A375 (cell line): ENCODE data around the gene ZNF628. TPM values are rescaled to one million over a fixed set of nuclear protein-coding genes. Genes with fewer than 3 reads are reported as not detected.

Experiments used
- total RNA-seq: library from RNA; depleted of rRNA; stranded (reverse); fragments of >200 nt; shearing (Covaris generic); gene quantifications from 2 replicates; pipeline ENCODE4 v1.2.3, GENCODE V29; 2014; rRNA removed

ZNF628 gene
- 6.7 and 6.9 TPM in 2 replicates for total RNA-seq

DNA sequence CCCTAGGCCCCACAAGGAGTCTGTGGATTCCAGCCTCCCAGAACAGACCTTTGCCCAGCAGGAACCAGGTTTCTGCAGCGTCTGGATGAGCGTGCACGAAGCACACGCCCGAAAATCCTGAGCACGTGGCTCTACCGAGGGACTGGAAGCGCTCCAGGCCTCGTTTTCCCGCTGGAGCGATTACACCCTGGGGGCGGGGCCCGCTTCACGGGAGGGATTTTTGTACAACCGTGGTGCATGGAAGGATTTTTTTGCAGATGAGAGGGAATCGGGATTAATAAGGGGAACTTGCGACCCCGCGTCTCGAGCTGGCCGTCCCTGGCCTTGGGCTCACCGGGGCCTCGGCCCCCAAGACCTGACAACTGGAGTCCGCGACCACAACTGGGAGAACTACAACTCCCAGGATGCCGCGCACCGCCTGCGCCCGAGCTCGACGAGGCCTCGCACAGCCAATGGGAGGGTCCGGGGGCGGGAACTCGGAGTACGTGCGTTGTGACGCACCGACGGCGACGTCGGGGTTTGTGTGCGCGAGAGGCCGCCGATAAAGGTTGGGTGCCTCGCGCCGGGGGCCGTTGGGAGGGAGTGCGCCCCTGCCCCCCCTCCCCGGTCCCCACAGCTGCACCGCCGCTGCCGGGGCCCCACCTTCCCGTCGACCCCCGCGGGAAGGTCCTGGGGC lies at the start of gene ZNF628:
TSS of gene ZNF628 (plus strand) at position 518 of the 676 bp plus-strand sequence. CDS start 3,294 bp downstream, outside the sequence.

DNA sequence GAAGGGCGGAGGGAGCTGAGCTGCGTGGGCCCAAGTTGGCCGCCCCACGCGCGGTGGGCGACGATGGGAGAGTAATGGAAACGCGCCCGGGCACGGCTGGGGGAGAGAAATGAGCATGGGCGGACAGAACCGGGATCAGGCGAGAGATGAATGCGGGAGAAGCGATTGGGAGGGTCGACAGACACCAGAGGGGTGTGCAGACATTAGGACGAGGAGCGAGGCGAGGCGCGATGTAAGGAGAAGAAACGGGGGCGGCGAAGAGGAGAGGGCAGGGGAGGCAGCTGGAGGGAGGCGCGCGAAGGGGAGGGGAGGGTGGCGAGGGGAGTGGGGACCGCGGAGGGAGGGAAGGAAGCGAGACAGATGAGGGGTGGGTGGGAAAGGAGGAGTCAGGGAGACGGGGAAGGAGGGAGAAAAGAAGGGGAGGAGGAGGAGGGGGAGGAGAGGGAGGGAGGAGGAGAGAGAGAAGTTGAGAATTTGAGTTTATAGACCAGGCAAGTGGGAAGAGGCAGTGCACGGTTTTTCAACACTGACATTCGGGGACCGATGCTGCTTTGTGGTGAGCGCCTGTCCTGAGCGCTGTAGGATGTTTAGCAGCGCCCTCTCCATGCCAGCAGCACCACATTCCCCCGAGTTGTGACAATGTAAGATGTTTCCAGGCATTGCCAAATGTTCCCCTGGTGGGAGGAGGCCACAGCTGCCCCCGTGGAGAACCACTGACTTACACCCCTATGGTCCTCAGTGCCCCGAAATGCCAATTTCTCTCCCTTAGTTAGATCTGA lies 33.2 kb upstream of the ZNF628 start, which contains the start of gene SHISA7:
TSS of gene SHISA7 (minus strand) at position 256 of the 779 bp plus-strand sequence. CDS start 437 bp downstream, outside the sequence.

DNA sequence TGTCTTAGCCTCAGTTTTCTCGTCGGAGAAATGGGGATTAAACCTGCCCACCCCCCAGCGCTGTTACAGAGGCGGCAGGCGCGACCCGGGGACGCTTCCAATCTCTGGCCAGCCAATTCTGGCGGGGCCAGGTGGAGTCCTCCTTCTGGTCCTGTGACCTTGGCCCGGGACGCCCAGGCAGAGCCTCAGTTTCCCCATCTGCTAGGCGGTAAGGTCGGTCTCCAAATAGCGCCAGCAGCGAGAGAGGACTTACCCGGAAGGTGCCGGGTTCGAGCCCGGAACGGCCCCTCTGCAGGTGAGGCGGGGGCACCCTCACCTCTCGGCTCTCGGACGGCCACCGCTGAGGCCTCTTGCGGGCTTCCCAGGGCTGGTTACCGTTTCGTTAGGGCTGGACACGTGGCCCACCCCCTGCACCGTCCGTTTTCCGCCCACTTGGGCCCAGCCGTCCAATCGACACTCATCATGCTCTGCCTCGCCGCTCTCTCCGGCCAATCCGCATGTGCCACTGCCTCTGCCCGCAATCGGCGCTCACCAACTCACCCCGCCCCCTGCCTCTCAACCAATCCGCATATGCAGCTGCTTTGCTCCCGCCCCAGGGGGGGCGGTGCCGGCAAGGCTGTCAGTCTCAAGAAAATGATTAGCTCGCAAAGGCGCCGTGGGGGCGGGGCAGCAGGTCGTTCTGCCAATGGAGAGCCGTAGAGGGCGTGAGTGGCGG lies 15.0 kb upstream of the ZNF628 start, which contains the start of gene ISOC2:
TSS of gene ISOC2 (minus strand) at position 384 of the 715 bp plus-strand sequence. CDS start 5,156 bp downstream, outside the sequence.

GRCh38 chr19:55464662-55465054 lies 11.8 kb upstream of the ZNF628 start, which contains the start of gene C19orf85:
TSS of gene C19orf85 (minus strand) at chr19:55464751. CDS start at chr19:55464554, 197 bp downstream.

DNA sequence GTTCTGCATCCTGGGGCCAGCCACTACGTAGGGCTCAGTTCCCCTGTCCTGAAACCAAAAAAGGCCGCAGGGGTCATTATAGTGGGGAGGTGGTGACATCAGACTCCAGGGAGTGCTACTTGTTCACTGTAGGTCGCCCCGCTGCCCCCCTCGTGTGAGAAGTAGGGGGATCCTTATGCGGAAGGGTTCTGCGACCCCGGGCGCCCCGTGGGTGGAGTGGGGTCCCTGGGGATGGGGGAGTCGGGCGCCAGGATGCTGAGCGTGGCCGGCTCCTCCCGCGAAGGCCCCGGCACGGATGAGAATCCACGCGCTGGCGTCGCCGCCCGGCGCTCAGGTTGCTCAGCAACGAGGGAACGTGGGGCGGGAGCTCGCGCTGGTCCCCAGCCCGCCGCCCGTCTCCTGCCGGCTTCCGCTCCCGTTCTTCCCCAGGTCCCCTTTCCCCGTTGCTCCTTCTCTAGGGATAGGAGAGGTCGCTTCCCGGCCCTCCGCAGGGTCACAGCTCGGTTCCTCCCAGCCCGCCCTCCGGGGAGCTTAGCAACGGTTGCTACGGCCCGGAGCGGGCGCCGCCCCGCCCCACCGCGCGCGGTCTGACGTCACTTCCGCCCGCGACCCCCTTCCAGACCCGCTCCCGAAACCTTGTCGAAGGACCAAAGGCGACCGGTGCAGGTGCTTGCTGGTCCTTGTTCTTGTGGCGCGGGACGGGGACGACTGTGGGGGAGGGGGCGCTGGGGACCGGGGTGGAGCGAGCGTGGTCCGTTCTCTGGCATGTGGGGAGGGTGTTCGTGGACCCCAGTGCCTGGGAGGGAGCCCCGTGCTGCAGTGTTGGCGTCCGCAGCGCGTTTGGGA lies 8.4 kb downstream of the ZNF628 start, which contains the start of gene NAT14:
TSS of gene NAT14 (plus strand) at position 596 of the 846 bp plus-strand sequence. CDS start 521 bp downstream, outside the sequence.

GRCh38 chr19:55487924-55488687 lies 11.7 kb downstream of the ZNF628 start, which contains the start of gene SSC5D:
TSS of gene SSC5D (plus strand) at chr19:55488436. CDS start at chr19:55488590, 154 bp downstream.

Other genes starting within 250 kb of the ZNF628 start
- gene TMEM86B, start 247.9 kb upstream of the ZNF628 start, total RNA-seq, result 0.90 and 3.1 TPM in 2 replicates
- gene PPP6R1, start 217.6 kb upstream of the ZNF628 start, total RNA-seq, result 63.9 and 64.2 TPM in 2 replicates
- gene HSPBP1, start 196.5 kb upstream of the ZNF628 start, total RNA-seq, result 83.0 and 94.4 TPM in 2 replicates
- 24.6 and 33.9 TPM in 2 replicates for gene BRSK1, start 192.6 kb upstream of the ZNF628 start, total RNA-seq
- not detected in 2 replicates for gene TMEM150B, start 151.3 kb upstream of the ZNF628 start, total RNA-seq
- gene KMT5C, start 136.7 kb upstream of the ZNF628 start, total RNA-seq, result 16.7 and 17.0 TPM in 2 replicates
- 0.08 and 0.26 TPM in 2 replicates for gene COX6B2, start 121.9 kb upstream of the ZNF628 start, total RNA-seq
- gene GARIN5B, start 113.4 kb upstream of the ZNF628 start, total RNA-seq, result not detected in 2 replicates
- 27.0 and 27.7 TPM in 2 replicates for gene IL11, start 106.2 kb upstream of the ZNF628 start, total RNA-seq
- gene TMEM190, start 99.8 kb upstream of the ZNF628 start, total RNA-seq, result 0.45 and 1.4 TPM in 2 replicates
- gene TMEM238, start 92.3 kb upstream of the ZNF628 start, total RNA-seq, result 1.1 and 1.6 TPM in 2 replicates
- gene RPL28, start 90.7 kb upstream of the ZNF628 start, total RNA-seq, result 710 and 881 TPM in 2 replicates
- 1,207 and 1,551 TPM in 2 replicates for gene UBE2S, start 68.8 kb upstream of the ZNF628 start, total RNA-seq
- gene SHISA7, start 33.3 kb upstream of the ZNF628 start, total RNA-seq, result 0.03 TPM in 1 of 2 replicates, not detected in the other
- 54.6 and 60.8 TPM in 2 replicates for gene ISOC2, start 15.0 kb upstream of the ZNF628 start, total RNA-seq
- not detected in 2 replicates for gene C19orf85, start 11.9 kb upstream of the ZNF628 start, total RNA-seq
- 39.9 and 45.6 TPM in 2 replicates for gene NAT14, start 8.6 kb downstream of the ZNF628 start, total RNA-seq
- gene SSC5D, start 11.8 kb downstream of the ZNF628 start, total RNA-seq, result 0.53 and 0.93 TPM in 2 replicates
- gene SBK2, start 60.5 kb downstream of the ZNF628 start, total RNA-seq, result not detected in 2 replicates
- 0.11 TPM in 1 of 2 replicates, not detected in the other for gene SBK3, start 68.9 kb downstream of the ZNF628 start, total RNA-seq
- 5.2 and 5.4 TPM in 2 replicates for gene ZNF579, start 104.2 kb downstream of the ZNF628 start, total RNA-seq
- gene FIZ1, start 122.9 kb downstream of the ZNF628 start, total RNA-seq, result 9.3 and 10.3 TPM in 2 replicates
- gene ZNF524, start 123.7 kb downstream of the ZNF628 start, total RNA-seq, result 8.6 and 12.3 TPM in 2 replicates
- gene ZNF865, start 129.0 kb downstream of the ZNF628 start, total RNA-seq, result 2.7 and 3.7 TPM in 2 replicates
- gene ZNF784, start 147.9 kb downstream of the ZNF628 start, total RNA-seq, result 5.2 and 6.1 TPM in 2 replicates
- gene ZNF580, start 164.4 kb downstream of the ZNF628 start, total RNA-seq, result 15.3 and 22.6 TPM in 2 replicates
- gene ZNF581, start 167.0 kb downstream of the ZNF628 start, total RNA-seq, result 28.6 and 29.3 TPM in 2 replicates
- gene CCDC106, start 171.6 kb downstream of the ZNF628 start, total RNA-seq, result 26.5 and 33.1 TPM in 2 replicates
- 291 and 325 TPM in 2 replicates for gene U2AF2, start 178.4 kb downstream of the ZNF628 start, total RNA-seq
- 79.8 and 91.3 TPM in 2 replicates for gene EPN1, start 198.6 kb downstream of the ZNF628 start, total RNA-seq